ENCODE data around the gene CHAC1.

CHAC1 gene

DNA sequence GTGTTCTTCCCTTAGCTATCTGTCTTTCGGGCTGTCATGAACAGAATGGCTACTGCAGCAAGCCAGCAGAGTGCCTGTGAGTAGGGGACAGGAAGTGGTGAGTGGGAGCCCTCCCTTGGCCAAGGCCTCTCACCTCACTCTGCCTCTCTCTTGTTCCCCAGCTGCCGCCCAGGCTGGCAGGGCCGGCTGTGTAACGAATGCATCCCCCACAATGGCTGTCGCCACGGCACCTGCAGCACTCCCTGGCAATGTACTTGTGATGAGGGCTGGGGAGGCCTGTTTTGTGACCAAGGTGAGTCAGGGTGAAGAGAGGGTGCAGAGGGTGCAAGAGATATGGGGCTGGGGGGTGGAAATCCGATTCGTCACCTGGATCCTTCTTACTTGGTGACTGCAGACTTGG lies 21.1 kb upstream of the CHAC1 start:
- TF ChIP-seq, protein P1, sequence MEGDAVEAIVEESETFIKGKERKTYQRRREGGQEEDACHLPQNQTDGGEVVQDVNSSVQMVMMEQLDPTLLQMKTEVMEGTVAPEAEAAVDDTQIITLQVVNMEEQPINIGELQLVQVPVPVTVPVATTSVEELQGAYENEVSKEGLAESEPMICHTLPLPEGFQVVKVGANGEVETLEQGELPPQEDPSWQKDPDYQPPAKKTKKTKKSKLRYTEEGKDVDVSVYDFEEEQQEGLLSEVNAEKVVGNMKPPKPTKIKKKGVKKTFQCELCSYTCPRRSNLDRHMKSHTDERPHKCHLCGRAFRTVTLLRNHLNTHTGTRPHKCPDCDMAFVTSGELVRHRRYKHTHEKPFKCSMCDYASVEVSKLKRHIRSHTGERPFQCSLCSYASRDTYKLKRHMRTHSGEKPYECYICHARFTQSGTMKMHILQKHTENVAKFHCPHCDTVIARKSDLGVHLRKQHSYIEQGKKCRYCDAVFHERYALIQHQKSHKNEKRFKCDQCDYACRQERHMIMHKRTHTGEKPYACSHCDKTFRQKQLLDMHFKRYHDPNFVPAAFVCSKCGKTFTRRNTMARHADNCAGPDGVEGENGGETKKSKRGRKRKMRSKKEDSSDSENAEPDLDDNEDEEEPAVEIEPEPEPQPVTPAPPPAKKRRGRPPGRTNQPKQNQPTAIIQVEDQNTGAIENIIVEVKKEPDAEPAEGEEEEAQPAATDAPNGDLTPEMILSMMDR (IDR thresholded peaks at IDR 0.05; ENCODE audit: insufficient read depth, low read depth, low read length, missing control alignments): no peak
- no peak overlapping the region for H3K4me3 ChIP-seq (ENCODE audit: low read depth, low read length)
- DNase-seq (ENCODE audit: low read depth): peak; percentile 39

DNA sequence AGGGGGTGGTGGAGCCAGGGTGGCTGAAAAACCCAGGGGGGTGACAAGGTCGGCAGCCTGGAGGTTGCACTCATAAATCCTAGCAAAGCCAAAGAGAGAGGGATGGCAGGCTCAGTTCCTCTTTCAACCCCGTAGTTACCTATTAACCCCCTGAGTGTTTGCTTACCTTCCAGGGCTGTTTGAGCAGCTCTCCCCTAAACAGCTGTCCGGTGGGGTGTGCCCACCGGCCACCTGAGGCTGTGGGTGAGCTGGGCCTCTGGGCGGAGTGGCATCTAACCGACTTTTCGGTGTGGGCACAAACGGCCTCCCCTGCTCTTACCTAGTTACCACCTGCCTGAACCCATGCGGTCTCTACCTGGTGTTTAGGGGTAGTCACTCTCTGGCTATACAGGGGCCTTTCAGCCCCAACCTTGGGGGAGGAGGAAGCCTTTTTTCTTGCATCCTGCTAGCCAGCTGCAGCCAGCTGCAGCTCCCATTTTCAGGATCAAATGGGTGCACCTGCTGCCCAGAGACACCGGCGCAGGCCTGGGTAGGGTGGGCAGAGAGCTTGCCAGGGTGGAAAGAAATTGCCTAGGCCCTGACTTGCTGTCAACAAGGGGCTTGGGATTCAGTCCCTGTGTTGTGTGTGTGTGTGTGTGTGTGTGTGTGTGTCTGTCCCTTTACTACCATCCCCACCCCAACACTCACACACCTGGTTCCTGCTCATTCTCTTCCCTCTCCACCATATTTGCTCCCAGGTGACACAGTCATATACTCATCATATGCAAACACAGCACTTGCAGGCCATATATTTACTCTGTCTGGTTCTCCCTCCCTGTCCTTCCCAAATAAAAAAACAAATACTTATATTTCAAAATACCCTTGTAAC lies 20.4 kb upstream of the CHAC1 start:
- no peak overlapping the region for H3K4me3 ChIP-seq (ENCODE audit: low read depth, low read length)
- DNase-seq (ENCODE audit: low read depth): no peak
- TF ChIP-seq, protein P1 (IDR thresholded peaks at IDR 0.05; ENCODE audit: insufficient read depth, low read depth, low read length, missing control alignments): no peak

DNA sequence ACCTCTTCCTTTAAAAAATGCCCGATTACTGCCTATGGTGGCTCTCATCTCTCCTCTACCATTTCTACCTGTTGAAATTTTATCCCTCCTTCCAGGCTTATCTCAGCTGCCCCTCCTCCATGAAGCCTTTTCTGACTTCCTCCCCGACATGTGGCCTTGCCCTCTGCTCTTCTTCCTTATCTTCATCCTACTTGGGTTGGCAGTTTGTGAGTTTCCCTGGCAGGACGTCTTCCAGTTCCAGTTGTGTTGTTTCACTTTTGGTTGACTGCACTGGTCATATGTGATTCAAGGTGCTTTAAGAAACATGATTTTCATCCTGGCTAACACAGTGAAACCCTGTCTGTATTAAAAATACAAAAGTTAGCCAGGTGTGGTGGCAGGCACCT lies 19.8 kb upstream of the CHAC1 start:
- no peak for DNase-seq (ENCODE audit: low read depth)
- TF ChIP-seq, protein P1 (IDR thresholded peaks at IDR 0.05; ENCODE audit: insufficient read depth, low read depth, low read length, missing control alignments): no peak
- no peak overlapping the region for H3K4me3 ChIP-seq (ENCODE audit: low read depth, low read length)

DNA sequence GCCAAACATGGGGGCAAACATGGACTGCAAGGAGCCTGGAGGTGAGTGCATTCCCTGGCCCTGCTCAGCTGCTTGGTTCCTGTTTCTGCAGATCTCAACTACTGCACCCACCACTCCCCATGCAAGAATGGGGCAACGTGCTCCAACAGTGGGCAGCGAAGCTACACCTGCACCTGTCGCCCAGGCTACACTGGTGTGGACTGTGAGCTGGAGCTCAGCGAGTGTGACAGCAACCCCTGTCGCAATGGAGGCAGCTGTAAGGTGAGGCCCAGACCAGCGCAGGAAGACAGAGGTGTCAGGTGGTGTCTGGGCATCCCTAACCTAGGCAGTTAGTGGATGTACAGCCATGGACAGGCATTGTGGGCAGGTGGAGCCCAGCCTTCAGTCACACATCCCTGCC lies 18.8 kb upstream of the CHAC1 start:
- DNase-seq (ENCODE audit: low read depth): no peak
- H3K4me3 ChIP-seq (ENCODE audit: low read depth, low read length): no peak overlapping the region
- TF ChIP-seq, protein P1 (IDR thresholded peaks at IDR 0.05; ENCODE audit: insufficient read depth, low read depth, low read length, missing control alignments): no peak

DNA sequence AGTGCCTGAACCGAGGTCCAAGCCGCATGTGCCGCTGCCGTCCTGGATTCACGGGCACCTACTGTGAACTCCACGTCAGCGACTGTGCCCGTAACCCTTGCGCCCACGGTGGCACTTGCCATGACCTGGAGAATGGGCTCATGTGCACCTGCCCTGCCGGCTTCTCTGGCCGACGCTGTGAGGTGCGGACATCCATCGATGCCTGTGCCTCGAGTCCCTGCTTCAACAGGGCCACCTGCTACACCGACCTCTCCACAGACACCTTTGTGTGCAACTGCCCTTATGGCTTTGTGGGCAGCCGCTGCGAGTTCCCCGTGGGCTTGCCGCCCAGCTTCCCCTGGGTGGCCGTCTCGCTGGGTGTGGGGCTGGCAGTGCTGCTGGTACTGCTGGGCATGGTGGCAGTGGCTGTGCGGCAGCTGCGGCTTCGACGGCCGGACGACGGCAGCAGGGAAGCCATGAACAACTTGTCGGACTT lies 17.0 kb upstream of the CHAC1 start:
- TF ChIP-seq, protein P1 (IDR thresholded peaks at IDR 0.05; ENCODE audit: insufficient read depth, low read depth, low read length, missing control alignments): no peak
- no peak for DNase-seq (ENCODE audit: low read depth)
- H3K4me3 ChIP-seq (ENCODE audit: low read depth, low read length): no peak overlapping the region

DNA sequence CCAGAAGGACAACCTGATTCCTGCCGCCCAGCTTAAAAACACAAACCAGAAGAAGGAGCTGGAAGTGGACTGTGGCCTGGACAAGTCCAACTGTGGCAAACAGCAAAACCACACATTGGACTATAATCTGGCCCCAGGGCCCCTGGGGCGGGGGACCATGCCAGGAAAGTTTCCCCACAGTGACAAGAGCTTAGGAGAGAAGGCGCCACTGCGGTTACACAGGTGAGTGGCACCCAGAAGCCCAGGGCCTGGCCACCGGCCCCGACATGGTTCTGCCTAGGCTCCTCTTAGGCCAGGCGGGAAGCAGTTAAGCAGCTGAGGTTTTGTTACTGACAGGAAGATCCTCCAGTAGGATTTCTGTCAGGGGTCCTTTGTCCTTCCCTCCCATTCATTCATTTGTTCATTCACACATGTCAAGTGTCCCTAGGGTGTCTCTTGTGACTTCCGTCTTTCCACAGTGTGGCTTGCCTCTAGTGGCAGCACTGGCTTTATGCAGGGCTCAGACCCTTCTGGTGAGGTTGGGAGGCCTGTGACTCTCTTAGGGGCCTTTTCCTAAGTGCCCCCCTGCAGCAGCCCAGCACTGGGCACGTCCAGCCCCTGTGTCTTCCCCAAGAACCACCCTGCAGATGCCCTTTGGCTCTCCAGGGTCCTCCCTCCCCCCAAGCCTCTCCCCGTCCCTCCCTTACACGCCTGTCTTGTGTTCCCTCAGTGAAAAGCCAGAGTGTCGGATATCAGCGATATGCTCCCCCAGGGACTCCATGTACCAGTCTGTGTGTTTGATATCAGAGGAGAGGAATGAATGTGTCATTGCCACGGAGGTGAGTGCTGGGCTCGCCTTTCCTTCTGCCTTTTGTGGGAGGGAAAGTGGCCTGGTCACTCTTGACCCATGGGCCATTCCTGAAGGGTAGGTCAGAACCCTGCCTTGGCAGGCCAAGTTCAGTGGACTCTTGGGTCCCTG lies 16.3 kb upstream of the CHAC1 start:
- TF ChIP-seq, protein P1 (IDR thresholded peaks at IDR 0.05; ENCODE audit: insufficient read depth, low read depth, low read length, missing control alignments): peak; percentile 17
- DNase-seq (ENCODE audit: low read depth): peak; percentile 45
- no peak overlapping the region for H3K4me3 ChIP-seq (ENCODE audit: low read depth, low read length)
